Measurements from ENCODE around the gene IGFBP3. TPM values are rescaled to one million over a fixed set of nuclear protein-coding genes. Genes with fewer than 3 reads are reported as not detected.
A peak's percentile ranks its signal among the peaks of the same experiment; 100 is the strongest.

The IGFBP3 gene
- total RNA-seq, 4 donors from 2014 or later = 126 to 765 (median 207) TPM

DNA sequence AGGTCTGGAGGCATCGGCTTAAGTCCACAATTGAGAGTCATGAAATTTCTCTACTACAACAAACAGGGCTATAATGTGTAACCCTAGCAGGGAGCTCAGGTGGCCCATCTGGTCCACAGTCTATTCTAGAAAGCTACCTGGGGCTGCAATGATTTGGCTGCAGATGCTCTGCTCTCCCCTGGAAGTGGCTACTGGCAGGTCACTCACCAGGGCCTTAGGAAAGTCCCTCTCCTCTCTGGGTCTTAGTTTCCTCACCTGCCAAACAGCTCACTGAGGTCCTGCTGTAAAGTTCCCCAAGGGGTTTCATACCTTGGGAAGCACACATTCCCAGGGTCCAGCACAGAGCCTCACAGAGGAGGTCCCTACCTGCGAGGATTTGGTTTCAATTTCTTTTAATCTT lies 2.5 kb downstream of the IGFBP3 start:
- intact Hi-C loops (cut with DNase I; ENCODE audit: low total_unique reads) = no loop called here
- H3K4me3 ChIP-seq (ENCODE audit: low read depth, poor library complexity, severe bottlenecking) = no peak overlapping the region

GRCh38 chr7:45917658-45918057 lies 3.4 kb downstream of the IGFBP3 start:
- H3K4me3 ChIP-seq (ENCODE audit: low read depth, poor library complexity, severe bottlenecking) = no peak overlapping the region
- intact Hi-C loops (cut with DNase I; ENCODE audit: low total_unique reads) = no loop called here
- TF ChIP-seq, protein P1, sequence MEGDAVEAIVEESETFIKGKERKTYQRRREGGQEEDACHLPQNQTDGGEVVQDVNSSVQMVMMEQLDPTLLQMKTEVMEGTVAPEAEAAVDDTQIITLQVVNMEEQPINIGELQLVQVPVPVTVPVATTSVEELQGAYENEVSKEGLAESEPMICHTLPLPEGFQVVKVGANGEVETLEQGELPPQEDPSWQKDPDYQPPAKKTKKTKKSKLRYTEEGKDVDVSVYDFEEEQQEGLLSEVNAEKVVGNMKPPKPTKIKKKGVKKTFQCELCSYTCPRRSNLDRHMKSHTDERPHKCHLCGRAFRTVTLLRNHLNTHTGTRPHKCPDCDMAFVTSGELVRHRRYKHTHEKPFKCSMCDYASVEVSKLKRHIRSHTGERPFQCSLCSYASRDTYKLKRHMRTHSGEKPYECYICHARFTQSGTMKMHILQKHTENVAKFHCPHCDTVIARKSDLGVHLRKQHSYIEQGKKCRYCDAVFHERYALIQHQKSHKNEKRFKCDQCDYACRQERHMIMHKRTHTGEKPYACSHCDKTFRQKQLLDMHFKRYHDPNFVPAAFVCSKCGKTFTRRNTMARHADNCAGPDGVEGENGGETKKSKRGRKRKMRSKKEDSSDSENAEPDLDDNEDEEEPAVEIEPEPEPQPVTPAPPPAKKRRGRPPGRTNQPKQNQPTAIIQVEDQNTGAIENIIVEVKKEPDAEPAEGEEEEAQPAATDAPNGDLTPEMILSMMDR (IDR thresholded peaks at IDR 0.05) = peak in 1 of 3 donors; percentile 48
- no peak for TF ChIP-seq POLR2A (IDR thresholded peaks at IDR 0.05)

More for the DNA sequence above, 2.5 kb downstream of the IGFBP3 start:
- 69 to 80% methylated on average over 2 of the region's 2 CpGs for WGBS, 2 donors
- TF ChIP-seq, protein P1 (IDR thresholded peaks at IDR 0.05) = no peak
- TF ChIP-seq POLR2A (IDR thresholded peaks at IDR 0.05) = no peak
- DNase-seq (ENCODE audit: low spot score in 2 of 2) = no peak

GRCh38 chr7:45917064-45917463 lies 4.0 kb downstream of the IGFBP3 start:
- no peak for TF ChIP-seq POLR2A (IDR thresholded peaks at IDR 0.05)
- TF ChIP-seq, protein P1 (IDR thresholded peaks at IDR 0.05) = no peak
- DNase-seq (ENCODE audit: low spot score in 2 of 2) = no peak
- no peak overlapping the region for H3K4me3 ChIP-seq (ENCODE audit: low read depth, poor library complexity, severe bottlenecking)
- 82 to 84% methylated on average over 14 of the region's 14 CpGs for WGBS, 2 donors
- intact Hi-C loops (cut with DNase I; ENCODE audit: low total_unique reads) = no loop called here

More at GRCh38 chr7:45917658-45918057, 3.4 kb downstream of the IGFBP3 start:
- peak; percentile 64 to 96 for DNase-seq (ENCODE audit: low spot score in 2 of 2)
- 5 to 11% methylated on average over 10 to 15 of the region's 15 CpGs for WGBS, 2 donors

DNA sequence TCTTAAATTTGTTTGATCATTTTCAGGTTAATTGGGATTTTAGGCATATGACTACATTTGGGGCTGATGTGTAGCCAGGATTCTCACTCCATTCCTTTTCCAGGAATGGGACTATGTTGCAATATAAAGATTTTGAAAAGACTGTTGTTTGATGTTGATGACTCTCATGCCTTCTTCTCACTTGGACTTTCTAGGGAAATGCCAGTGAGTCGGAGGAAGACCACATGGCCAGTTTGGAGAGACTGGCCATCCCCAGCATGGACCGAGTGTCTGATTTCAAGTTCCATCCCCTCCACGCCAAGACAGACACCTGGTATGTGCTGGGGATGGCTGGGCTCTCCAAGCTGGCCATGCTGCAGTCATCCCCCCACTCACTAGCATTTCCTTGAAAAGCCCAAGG lies 5.5 kb downstream of the IGFBP3 start:
- no peak overlapping the region for H3K4me3 ChIP-seq (ENCODE audit: low read depth, poor library complexity, severe bottlenecking)
- TF ChIP-seq, protein P1 (IDR thresholded peaks at IDR 0.05) = no peak
- TF ChIP-seq POLR2A (IDR thresholded peaks at IDR 0.05) = no peak
- no peak for DNase-seq (ENCODE audit: low spot score in 2 of 2)
- 84 to 97% methylated on average over 3 of the region's 3 CpGs for WGBS, 2 donors
- intact Hi-C loops (cut with DNase I; ENCODE audit: low total_unique reads) = no loop called here

GRCh38 chr7:45914911-45915310 lies 6.2 kb downstream of the IGFBP3 start:
- TF ChIP-seq, protein P1 (IDR thresholded peaks at IDR 0.05) = no peak
- TF ChIP-seq POLR2A (IDR thresholded peaks at IDR 0.05) = no peak
- intact Hi-C loops (cut with DNase I; ENCODE audit: low total_unique reads) = no loop called here
- no peak overlapping the region for H3K4me3 ChIP-seq (ENCODE audit: low read depth, poor library complexity, severe bottlenecking)
- WGBS, 2 donors = 87 to 93% methylated on average over 12 of the region's 12 CpGs
- no peak for DNase-seq (ENCODE audit: low spot score in 2 of 2)

- DNase-seq (ENCODE audit: low spot score in 2 of 2) = no peak
- no peak overlapping the region for H3K4me3 ChIP-seq (ENCODE audit: low read depth, poor library complexity, severe bottlenecking)
- WGBS, 2 donors = 91% methylated on average over 7 of the region's 7 CpGs
- TF ChIP-seq, protein P1 (IDR thresholded peaks at IDR 0.05) = no peak
- no peak for TF ChIP-seq POLR2A (IDR thresholded peaks at IDR 0.05)
- intact Hi-C loops (cut with DNase I; ENCODE audit: low total_unique reads) = no loop called here
These were observed 8.1 kb downstream of the IGFBP3 start for GRCh38 chr7:45912972-45913371.

Measured in lower leg skin (tissue), 4 donors.